IMR-90 (cell line): ENCODE results near the gene SLAMF7. TPM values are rescaled to one million over a fixed set of nuclear protein-coding genes. Genes with fewer than 3 reads are reported as not detected.
"Not testable (repeated sequence)": the region's sequence is repeated elsewhere in the genome, so short reads cannot be mapped to it uniquely, and the experiment has no call there.

ENCODE experiments used
- ATAC-seq: fragments of 200-7000 bp; cut with Tn5 transposase; 2 replicates; pipeline ENCODE4 v1.9.1; 2020; ENCODE audit warnings: low read depth, mild to moderate bottlenecking, moderate library complexity
- BruUV-seq: library from RNA; stranded (reverse); fragments of 400-500 nt; replicated peaks from 2 replicates; lab custom pipeline; 2021; lab: Mats Ljungman, UMichigan
- CTCF ChIA-PET: fragments of 300-600 bp; formaldehyde crosslinking; extraction: SDS; loops from one replicate; lab custom pipeline; 2021; ENCODE audit warnings: antibody characterized with exemption; lab: Yijun Ruan, JAX
- POLR2A ChIA-PET: fragments of 300-600 bp; sonication (Branson Sonifier 250); formaldehyde crosslinking; loops from one replicate; lab custom pipeline; 2022; ENCODE audit warnings: antibody characterized with exemption; ENCODE audit not compliant: unreplicated experiment; lab: Charles Lee
- DNase-seq: peaks from one replicate; pipeline ENCODE4 v3.0.0; 2013
- H2AFZ ChIP-seq: replicated peaks from 2 replicates; pipeline ENCODE3; 2013; ENCODE audit warnings: low read length, mild to moderate bottlenecking; ENCODE audit not compliant: poor library complexity
- H2AK5ac ChIP-seq: 2 replicates; pipeline ENCODE4 v1.6.1; 2013; ENCODE audit warnings: low read depth, low read length, inconsistent platforms
- H2AK9ac ChIP-seq: replicated peaks from 2 replicates; pipeline ENCODE3; 2013; ENCODE audit warnings: mild to moderate bottlenecking, low read depth, low read length, moderate library complexity; ENCODE audit not compliant: poor library complexity
- H2BK120ac ChIP-seq: 2 replicates; pipeline ENCODE4 v1.6.1; 2013; ENCODE audit warnings: low read depth, low read length, inconsistent platforms
- H2BK15ac ChIP-seq: 3 replicates; pipeline ENCODE4 v1.6.1; 2013; ENCODE audit warnings: low read depth, low read length, inconsistent platforms
- H2BK20ac ChIP-seq: 2 replicates; pipeline ENCODE4 v1.6.1; 2013; ENCODE audit warnings: low read depth, mild to moderate bottlenecking, inconsistent platforms, low read length, moderate library complexity
- H2BK5ac ChIP-seq: 2 replicates; pipeline ENCODE4 v1.6.1; 2013; ENCODE audit warnings: mild to moderate bottlenecking, low read depth, low read length, inconsistent platforms; ENCODE audit not compliant: poor library complexity, severe bottlenecking
- H3K14ac ChIP-seq: replicated peaks from 2 replicates; pipeline ENCODE4 v1.6.1; 2013; ENCODE audit warnings: low read depth, low read length, inconsistent platforms
- H3K18ac ChIP-seq: 2 replicates; pipeline ENCODE4 v1.6.1; 2013; ENCODE audit warnings: low read depth, low read length, control low read depth
- H3K23ac ChIP-seq: 2 replicates; pipeline ENCODE4 v1.6.1; 2013; ENCODE audit warnings: low read depth, low read length, inconsistent platforms
- H3K27ac ChIP-seq: 2 replicates; pipeline ENCODE4 v1.5.1; 2013; ENCODE audit warnings: mild to moderate bottlenecking, control low read depth, low read length; ENCODE audit not compliant: insufficient read depth
- H3K27me3 ChIP-seq: 2 replicates; pipeline ENCODE4 v1.6.1; 2013; ENCODE audit warnings: low read length; ENCODE audit not compliant: control insufficient read depth, insufficient read depth
- H3K36me3 ChIP-seq: 2 replicates; pipeline ENCODE4 v1.6.1; 2013; ENCODE audit warnings: low read length, mixed read lengths; ENCODE audit not compliant: control insufficient read depth, insufficient read depth
- H3K4ac ChIP-seq: 2 replicates; pipeline ENCODE4 v1.6.1; 2013; ENCODE audit warnings: low read depth, low read length, inconsistent platforms
- H3K4me1 ChIP-seq: 2 replicates; pipeline ENCODE4 v1.6.1; 2013; ENCODE audit warnings: low read length, mixed read lengths; ENCODE audit not compliant: control insufficient read depth, insufficient read depth
- H3K4me2 ChIP-seq: 2 replicates; pipeline ENCODE4 v1.6.1; 2013; ENCODE audit warnings: low read depth, mild to moderate bottlenecking, control low read depth, low read length, moderate library complexity
- H3K4me3 ChIP-seq: 2 replicates; pipeline ENCODE4 v1.5.1; 2013; ENCODE audit warnings: low read depth, mild to moderate bottlenecking, control low read depth, low read length, moderate library complexity; ENCODE audit not compliant: insufficient read depth
- H3K56ac ChIP-seq: 2 replicates; pipeline ENCODE4 v1.6.1; 2013; ENCODE audit warnings: low read length, inconsistent platforms; ENCODE audit not compliant: insufficient read depth; ENCODE audit errors: extremely low read depth
- H3K79me1 ChIP-seq, 2 experiments: 2 replicates each; pipeline ENCODE4 v1.6.1; 2013; ENCODE audit warnings: low read length in 2 of 2, inconsistent platforms in 1 of 2, low read depth in 1 of 2
- H3K9ac ChIP-seq: 2 replicates; pipeline ENCODE4 v1.6.1; 2013; ENCODE audit warnings: low read depth, low read length, control low read depth
- H3K9me1 ChIP-seq: 2 replicates; pipeline ENCODE4 v1.6.1; 2013; ENCODE audit warnings: low read length, inconsistent platforms; ENCODE audit not compliant: insufficient read depth
- H3K9me3 ChIP-seq: 2 replicates; pipeline ENCODE4 v1.6.1; 2013; ENCODE audit warnings: low read length; ENCODE audit not compliant: control insufficient read depth, insufficient read depth
- H4K20me1 ChIP-seq: 2 replicates; pipeline ENCODE4 v1.6.1; 2013; ENCODE audit warnings: low read length, inconsistent platforms; ENCODE audit not compliant: insufficient read depth
- H4K5ac ChIP-seq: 2 replicates; pipeline ENCODE4 v1.6.1; 2013; ENCODE audit warnings: mild to moderate bottlenecking, low read depth, low read length, control low read depth
- H4K8ac ChIP-seq, 2 experiments: 2 replicates each; pipeline ENCODE4 v1.6.1; 2013; ENCODE audit warnings: low read depth in 2 of 2, low read length in 2 of 2, control low read depth in 1 of 2, inconsistent platforms in 1 of 2
- H4K91ac ChIP-seq: 2 replicates; pipeline ENCODE4 v1.6.1; 2013; ENCODE audit warnings: low read depth, low read length, inconsistent platforms; ENCODE audit not compliant: insufficient read depth
- WGBS, 2 experiments: methylation state at CpG; one replicate each; pipeline versions ENCODE4 v1.1.5 to v1.1.7; 2013; ENCODE audit warnings: missing lambda C conversion rate in 2 of 2; ENCODE audit not compliant: insufficient read length in 1 of 2; ENCODE audit errors: extremely low coverage in 2 of 2; 5-methylcytosine and 5-hydroxymethylcytosine counted together
- dilution Hi-C: fragments of 300-500 bp; cut with HindIII; formaldehyde crosslinking; loops from one replicate; pipeline ENCODE4 v1.14.3; 2018; ENCODE audit warnings: low sequenced_read_pairs; ENCODE audit not compliant: unreplicated experiment
- in situ Hi-C: fragments of 300-500 bp; cut with MboI; formaldehyde crosslinking; loops from 3 replicates; pipeline ENCODE4 v1.14.3; 2019; ENCODE audit warnings: low sequenced_read_pairs, inconsistent platforms, mixed read lengths
- intact Hi-C: fragments of 100-400 bp; cut with micrococcal nuclease; formaldehyde crosslinking; loops from 2 replicates; pipeline ENCODE4 v1.10.0; 2022
- polyA plus RNA-seq, 3 experiments: library from polyadenylated mRNA; depleted of rRNA; stranded (reverse); fragments of >200 nt; gene quantifications; 2 replicates each; pipeline ENCODE4 v1.2.3, GENCODE V29; 2012; ENCODE audit warnings: low replicate concordance in 1 of 3
- total RNA-seq: library from RNA; depleted of rRNA; stranded (reverse); fragments of >200 nt; gene quantifications from 2 replicates; pipeline ENCODE4 v1.2.3, GENCODE V29; 2012

SLAMF7 gene
- total and polyA plus RNA-seq, 2 of the 4 experiments (the other 2 are of a cell fraction), result not detected

- intact Hi-C loops, H3K56ac ChIP-seq, H3K79me1 ChIP-seq, H2BK20ac ChIP-seq, dilution Hi-C loops, H3K9me3 ChIP-seq, CTCF ChIA-PET, H4K8ac ChIP-seq, H2AK9ac ChIP-seq, BruUV-seq, POLR2A ChIA-PET, in situ Hi-C loops, ATAC-seq, H2BK15ac ChIP-seq, H3K4me3 ChIP-seq, H3K36me3 ChIP-seq, DNase-seq, H3K9me1 ChIP-seq, H3K18ac ChIP-seq, H3K4me2 ChIP-seq, H4K5ac ChIP-seq, H2AFZ ChIP-seq, H3K27me3 ChIP-seq, H2AK5ac ChIP-seq, H3K4me1 ChIP-seq, H3K14ac ChIP-seq, H3K23ac ChIP-seq, H2BK120ac ChIP-seq, H3K27ac ChIP-seq, H2BK5ac ChIP-seq, H4K20me1 ChIP-seq, H3K9ac ChIP-seq, H4K91ac ChIP-seq, H3K4ac ChIP-seq: not testable (repeated sequence)
- no CpG with 5 or more reads among the region's 10 CpGs for WGBS, 2 experiments
These were observed 46.7 kb upstream of the SLAMF7 start for GRCh38 chr1:160692390-160692789.
